C4-2B (cell line): ENCODE measurements around the gene RUFY1.
A peak's percentile ranks its signal among the peaks of the same experiment; 100 is the strongest.
"Not testable (repeated sequence)": the region's sequence is repeated elsewhere in the genome, so short reads cannot be mapped to it uniquely, and the experiment has no call there.

Experiments used
- H3K27ac ChIP-seq: fragments of 450-650 bp; 2 replicates; pipeline ENCODE4 v1.5.1; 2017
- ZFX ChIP-seq: fragments of 450-650 bp; IDR thresholded peaks from 2 replicates; pipeline ENCODE4 v1.6.1; 2017
- TF ChIP-seq, protein P1 (sequence below): fragments of 450-650 bp; conservative IDR thresholded peaks from 2 replicates; pipeline ENCODE4 v1.5.1; 2017; ENCODE audit warnings: mild to moderate bottlenecking

Gene RUFY1

GRCh38 chr5:179512452-179513000 is 37.8 kb upstream of the RUFY1 start:
- TF ChIP-seq, protein P1, sequence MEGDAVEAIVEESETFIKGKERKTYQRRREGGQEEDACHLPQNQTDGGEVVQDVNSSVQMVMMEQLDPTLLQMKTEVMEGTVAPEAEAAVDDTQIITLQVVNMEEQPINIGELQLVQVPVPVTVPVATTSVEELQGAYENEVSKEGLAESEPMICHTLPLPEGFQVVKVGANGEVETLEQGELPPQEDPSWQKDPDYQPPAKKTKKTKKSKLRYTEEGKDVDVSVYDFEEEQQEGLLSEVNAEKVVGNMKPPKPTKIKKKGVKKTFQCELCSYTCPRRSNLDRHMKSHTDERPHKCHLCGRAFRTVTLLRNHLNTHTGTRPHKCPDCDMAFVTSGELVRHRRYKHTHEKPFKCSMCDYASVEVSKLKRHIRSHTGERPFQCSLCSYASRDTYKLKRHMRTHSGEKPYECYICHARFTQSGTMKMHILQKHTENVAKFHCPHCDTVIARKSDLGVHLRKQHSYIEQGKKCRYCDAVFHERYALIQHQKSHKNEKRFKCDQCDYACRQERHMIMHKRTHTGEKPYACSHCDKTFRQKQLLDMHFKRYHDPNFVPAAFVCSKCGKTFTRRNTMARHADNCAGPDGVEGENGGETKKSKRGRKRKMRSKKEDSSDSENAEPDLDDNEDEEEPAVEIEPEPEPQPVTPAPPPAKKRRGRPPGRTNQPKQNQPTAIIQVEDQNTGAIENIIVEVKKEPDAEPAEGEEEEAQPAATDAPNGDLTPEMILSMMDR = no peak
- TF ChIP-seq ZFX = no peak
- no peak overlapping the region for H3K27ac ChIP-seq

- H3K27ac ChIP-seq = not testable (repeated sequence)
Observed at GRCh38 chr5:179515501-179515900, 34.9 kb upstream of the RUFY1 start.

- TF ChIP-seq, protein P1 = no peak
- no peak for TF ChIP-seq ZFX
- no peak overlapping the region for H3K27ac ChIP-seq
Observed at GRCh38 chr5:179516221-179516620, 34.1 kb upstream of the RUFY1 start.

DNA sequence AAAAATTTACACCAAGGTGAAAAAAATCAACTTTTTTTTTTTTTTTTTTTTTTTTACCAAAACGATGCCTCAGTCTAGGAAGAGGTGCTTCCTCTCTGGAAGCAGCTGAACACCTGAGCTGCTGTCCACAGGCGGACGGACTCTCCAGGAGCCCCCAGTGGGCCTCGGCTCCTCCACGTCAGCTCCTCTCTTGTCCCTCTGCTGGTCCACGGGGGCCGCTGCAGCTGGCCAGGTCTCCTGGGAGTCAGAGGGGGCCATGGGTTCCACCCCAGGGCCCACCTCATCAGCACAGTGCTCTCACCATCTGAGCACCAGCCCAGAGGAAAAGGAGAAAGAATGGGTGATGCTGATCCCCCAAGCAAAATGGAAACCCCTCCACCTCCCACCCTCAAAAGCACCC is 32.6 kb upstream of the RUFY1 start:
- H3K27ac ChIP-seq = not testable (repeated sequence)

DNA sequence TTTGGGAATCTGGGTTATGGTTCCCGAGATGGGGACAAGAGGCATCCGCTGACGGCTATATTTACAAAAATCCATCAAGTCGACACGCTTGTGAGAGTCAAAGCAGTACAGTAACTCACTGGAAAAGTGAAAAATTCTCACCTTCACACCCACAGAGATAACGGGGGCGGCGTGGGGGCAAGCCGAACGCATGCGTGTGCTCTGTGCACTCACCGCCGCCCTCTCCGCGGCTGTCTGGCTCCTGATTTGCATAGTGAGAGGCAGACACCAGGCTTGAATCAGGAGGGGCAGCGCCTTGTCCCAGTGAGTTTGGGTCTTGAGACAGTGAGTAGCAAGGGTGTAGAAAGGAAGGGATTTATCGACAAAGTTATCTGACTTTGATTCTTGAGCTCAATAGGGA is 32.0 kb upstream of the RUFY1 start:
- H3K27ac ChIP-seq = not testable (repeated sequence)

DNA sequence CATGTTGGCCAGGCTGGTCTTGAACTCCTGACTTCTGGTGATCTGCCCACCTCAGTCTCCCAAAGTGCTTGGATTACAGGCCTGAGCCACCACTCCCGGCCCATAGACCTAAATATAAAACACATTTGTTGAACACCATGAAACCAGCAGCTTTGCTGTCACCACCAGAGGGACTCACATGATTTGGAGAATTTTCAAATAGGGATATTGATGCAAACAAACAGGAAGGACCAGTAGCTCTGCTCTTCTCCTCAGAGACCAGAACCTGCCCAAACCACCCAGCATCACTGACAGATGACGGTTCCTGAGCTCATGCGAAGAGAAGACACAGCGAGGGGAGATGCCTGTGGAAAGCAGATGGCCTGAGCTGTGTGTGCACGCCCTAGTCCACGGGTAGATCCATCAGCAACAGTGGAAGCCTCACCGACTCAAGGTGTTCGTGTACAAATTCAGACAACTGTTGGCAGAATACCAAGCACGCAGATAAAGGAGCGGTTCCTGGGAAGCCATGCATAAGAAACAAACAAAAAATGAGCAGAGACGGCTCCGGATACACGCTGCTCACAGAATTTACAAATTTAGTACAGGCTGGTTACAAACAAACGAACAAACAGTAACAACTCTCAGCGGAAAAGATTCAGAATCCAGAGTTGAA is 30.8 kb upstream of the RUFY1 start:
- TF ChIP-seq, protein P1 = peak; percentile 62

GRCh38 chr5:179522107-179522506 is 28.2 kb upstream of the RUFY1 start:
- not testable (repeated sequence) for H3K27ac ChIP-seq

More for the DNA sequence above, 30.8 kb upstream of the RUFY1 start:
- H3K27ac ChIP-seq = not testable (repeated sequence)

DNA sequence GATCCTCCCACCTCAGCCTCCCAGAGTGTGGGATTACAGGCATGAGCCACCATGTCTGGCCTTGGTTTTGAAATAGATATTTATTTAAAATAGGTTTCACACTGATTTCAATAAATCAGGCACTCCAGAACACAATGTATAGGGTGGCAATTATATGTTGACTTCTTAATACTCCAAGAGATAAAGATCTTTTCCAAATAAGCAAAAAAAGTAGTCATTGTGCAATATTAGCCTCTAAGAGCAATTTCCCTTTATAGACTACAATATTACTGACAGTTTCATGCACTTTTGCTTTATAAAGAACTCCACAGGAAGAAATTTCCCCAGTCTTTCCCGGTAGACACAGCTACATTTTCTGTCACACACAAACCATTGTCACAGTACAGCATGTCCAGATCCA is 23.4 kb upstream of the RUFY1 start:
- no peak for TF ChIP-seq ZFX
- TF ChIP-seq, protein P1 = no peak
- H3K27ac ChIP-seq = no peak overlapping the region

DNA sequence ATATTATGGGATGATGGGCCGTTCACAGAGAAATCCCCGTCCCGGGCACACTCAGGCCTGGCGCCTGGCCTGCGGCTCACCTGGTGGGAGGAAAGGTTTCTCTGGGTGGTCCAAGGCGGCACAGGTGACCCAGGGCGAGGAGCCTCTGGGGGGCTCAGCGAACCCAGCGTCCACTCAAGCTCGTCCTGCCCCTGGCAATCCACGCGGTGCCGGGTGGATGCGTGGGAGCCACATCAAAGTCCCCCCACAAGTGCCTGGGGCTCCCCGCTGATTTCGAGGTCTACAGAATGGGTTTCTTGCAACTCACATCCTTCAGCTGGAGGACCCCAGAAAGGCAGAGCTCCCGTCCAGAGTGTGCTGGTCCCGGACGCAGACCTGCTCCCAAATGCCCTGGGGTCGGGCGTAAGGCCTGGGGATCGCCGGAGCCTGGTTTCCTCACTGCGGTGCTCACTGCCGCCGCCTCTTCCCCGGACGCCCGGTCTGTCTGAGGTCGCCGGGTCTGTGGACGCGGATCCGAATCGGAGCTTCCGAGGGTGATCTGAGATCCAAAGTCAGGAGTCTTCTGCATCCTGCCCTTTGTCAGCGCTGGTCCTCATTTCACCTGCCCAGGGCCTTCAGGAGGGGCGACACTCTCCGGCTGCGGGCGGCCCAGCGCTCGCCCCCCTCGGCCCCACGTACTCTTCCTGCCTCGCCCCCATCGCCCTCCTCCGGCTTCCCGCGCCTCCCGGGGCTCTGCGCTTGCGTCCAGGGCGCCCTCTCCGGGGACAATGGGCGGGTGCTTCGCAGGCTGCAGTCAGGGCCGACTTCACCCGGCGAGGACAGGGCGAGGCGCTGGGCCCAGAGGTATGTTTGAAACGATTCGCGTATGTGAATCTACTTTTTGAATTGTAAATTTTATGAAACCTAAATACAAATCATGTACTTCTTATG is 20.0 kb upstream of the RUFY1 start:
- no peak overlapping the region for H3K27ac ChIP-seq
- TF ChIP-seq ZFX = no peak
- TF ChIP-seq, protein P1 = no peak
